Erythroblast (primary cell): Measurements from ENCODE around the gene OPN4.

ENCODE experiments used
- GATA1 ChIP-seq: IDR thresholded peaks from 2 replicates; pipeline ENCODE4 v1.6.1; 2011; ENCODE audit warnings: low read depth, mild to moderate bottlenecking, control low read depth, low read length, moderate library complexity
- POLR2A ChIP-seq: IDR thresholded peaks from 2 replicates; pipeline ENCODE4 v1.6.1; 2011; ENCODE audit warnings: mild to moderate bottlenecking, low read length

- TF ChIP-seq POLR2A (no peak), GATA1 (no peak)
Measured at GRCh38 chr10:86670290-86670811, 16.0 kb downstream of the OPN4 start.
